IMR-90 (cell line): Measurements from ENCODE around the gene TEX22. TPM values are rescaled to one million over a fixed set of nuclear protein-coding genes. Genes with fewer than 3 reads are reported as not detected.

ENCODE experiments used
- ATAC-seq: fragments of 200-7000 bp; cut with Tn5 transposase; 2 replicates; pipeline ENCODE4 v1.9.1; 2020; ENCODE audit warnings: low read depth, mild to moderate bottlenecking, moderate library complexity
- BruUV-seq: library from RNA; stranded (reverse); fragments of 400-500 nt; replicated peaks from 2 replicates; lab custom pipeline; 2021; lab: Mats Ljungman, UMichigan
- CTCF ChIA-PET: fragments of 300-600 bp; formaldehyde crosslinking; extraction: SDS; loops from one replicate; lab custom pipeline; 2021; ENCODE audit warnings: antibody characterized with exemption; lab: Yijun Ruan, JAX
- POLR2A ChIA-PET: fragments of 300-600 bp; sonication (Branson Sonifier 250); formaldehyde crosslinking; loops from one replicate; lab custom pipeline; 2022; ENCODE audit warnings: antibody characterized with exemption; ENCODE audit not compliant: unreplicated experiment; lab: Charles Lee
- DNase-seq: peaks from one replicate; pipeline ENCODE4 v3.0.0; 2013
- H2AFZ ChIP-seq: replicated peaks from 2 replicates; pipeline ENCODE3; 2013; ENCODE audit warnings: low read length, mild to moderate bottlenecking; ENCODE audit not compliant: poor library complexity
- H2AK5ac ChIP-seq: 2 replicates; pipeline ENCODE4 v1.6.1; 2013; ENCODE audit warnings: low read depth, low read length, inconsistent platforms
- H2AK9ac ChIP-seq: replicated peaks from 2 replicates; pipeline ENCODE3; 2013; ENCODE audit warnings: mild to moderate bottlenecking, low read depth, low read length, moderate library complexity; ENCODE audit not compliant: poor library complexity
- H2BK120ac ChIP-seq: 2 replicates; pipeline ENCODE4 v1.6.1; 2013; ENCODE audit warnings: low read depth, low read length, inconsistent platforms
- H2BK15ac ChIP-seq: 3 replicates; pipeline ENCODE4 v1.6.1; 2013; ENCODE audit warnings: low read depth, low read length, inconsistent platforms
- H2BK20ac ChIP-seq: 2 replicates; pipeline ENCODE4 v1.6.1; 2013; ENCODE audit warnings: low read depth, mild to moderate bottlenecking, inconsistent platforms, low read length, moderate library complexity
- H2BK5ac ChIP-seq: 2 replicates; pipeline ENCODE4 v1.6.1; 2013; ENCODE audit warnings: mild to moderate bottlenecking, low read depth, low read length, inconsistent platforms; ENCODE audit not compliant: poor library complexity, severe bottlenecking
- H3K14ac ChIP-seq: replicated peaks from 2 replicates; pipeline ENCODE4 v1.6.1; 2013; ENCODE audit warnings: low read depth, low read length, inconsistent platforms
- H3K18ac ChIP-seq: 2 replicates; pipeline ENCODE4 v1.6.1; 2013; ENCODE audit warnings: low read depth, low read length, control low read depth
- H3K23ac ChIP-seq: 2 replicates; pipeline ENCODE4 v1.6.1; 2013; ENCODE audit warnings: low read depth, low read length, inconsistent platforms
- H3K27ac ChIP-seq: 2 replicates; pipeline ENCODE4 v1.5.1; 2013; ENCODE audit warnings: mild to moderate bottlenecking, control low read depth, low read length; ENCODE audit not compliant: insufficient read depth
- H3K27me3 ChIP-seq: 2 replicates; pipeline ENCODE4 v1.6.1; 2013; ENCODE audit warnings: low read length; ENCODE audit not compliant: control insufficient read depth, insufficient read depth
- H3K36me3 ChIP-seq: 2 replicates; pipeline ENCODE4 v1.6.1; 2013; ENCODE audit warnings: low read length, mixed read lengths; ENCODE audit not compliant: control insufficient read depth, insufficient read depth
- H3K4ac ChIP-seq: 2 replicates; pipeline ENCODE4 v1.6.1; 2013; ENCODE audit warnings: low read depth, low read length, inconsistent platforms
- H3K4me1 ChIP-seq: 2 replicates; pipeline ENCODE4 v1.6.1; 2013; ENCODE audit warnings: low read length, mixed read lengths; ENCODE audit not compliant: control insufficient read depth, insufficient read depth
- H3K4me2 ChIP-seq: 2 replicates; pipeline ENCODE4 v1.6.1; 2013; ENCODE audit warnings: low read depth, mild to moderate bottlenecking, control low read depth, low read length, moderate library complexity
- H3K4me3 ChIP-seq: 2 replicates; pipeline ENCODE4 v1.5.1; 2013; ENCODE audit warnings: low read depth, mild to moderate bottlenecking, control low read depth, low read length, moderate library complexity; ENCODE audit not compliant: insufficient read depth
- H3K56ac ChIP-seq: 2 replicates; pipeline ENCODE4 v1.6.1; 2013; ENCODE audit warnings: low read length, inconsistent platforms; ENCODE audit not compliant: insufficient read depth; ENCODE audit errors: extremely low read depth
- H3K79me1 ChIP-seq, 2 experiments: 2 replicates each; pipeline ENCODE4 v1.6.1; 2013; ENCODE audit warnings: low read length in 2 of 2, inconsistent platforms in 1 of 2, low read depth in 1 of 2
- H3K9ac ChIP-seq: 2 replicates; pipeline ENCODE4 v1.6.1; 2013; ENCODE audit warnings: low read depth, low read length, control low read depth
- H3K9me1 ChIP-seq: 2 replicates; pipeline ENCODE4 v1.6.1; 2013; ENCODE audit warnings: low read length, inconsistent platforms; ENCODE audit not compliant: insufficient read depth
- H3K9me3 ChIP-seq: 2 replicates; pipeline ENCODE4 v1.6.1; 2013; ENCODE audit warnings: low read length; ENCODE audit not compliant: control insufficient read depth, insufficient read depth
- H4K20me1 ChIP-seq: 2 replicates; pipeline ENCODE4 v1.6.1; 2013; ENCODE audit warnings: low read length, inconsistent platforms; ENCODE audit not compliant: insufficient read depth
- H4K5ac ChIP-seq: 2 replicates; pipeline ENCODE4 v1.6.1; 2013; ENCODE audit warnings: mild to moderate bottlenecking, low read depth, low read length, control low read depth
- H4K8ac ChIP-seq, 2 experiments: 2 replicates each; pipeline ENCODE4 v1.6.1; 2013; ENCODE audit warnings: low read depth in 2 of 2, low read length in 2 of 2, control low read depth in 1 of 2, inconsistent platforms in 1 of 2
- H4K91ac ChIP-seq: 2 replicates; pipeline ENCODE4 v1.6.1; 2013; ENCODE audit warnings: low read depth, low read length, inconsistent platforms; ENCODE audit not compliant: insufficient read depth
- CEBPB ChIP-seq: IDR thresholded peaks from 2 replicates; pipeline ENCODE4 v1.6.1; 2012; ENCODE audit warnings: low read depth, low read length, improper control_type of control experiment
- MAFK ChIP-seq: IDR thresholded peaks from 2 replicates; pipeline ENCODE4 v1.6.1; 2012; ENCODE audit warnings: low read depth, low read length, improper control_type of control experiment
- MXI1 ChIP-seq: IDR thresholded peaks from 2 replicates; pipeline ENCODE4 v1.6.1; 2012; ENCODE audit warnings: low read depth, mild to moderate bottlenecking, low read length, moderate library complexity, borderline replicate concordance
- NFE2L2 ChIP-seq: fragments of 150-350 bp; IDR thresholded peaks from 2 replicates; pipeline ENCODE4 v1.6.1; 2016; ENCODE audit warnings: low read depth, mild to moderate bottlenecking, low read length
- RAD21 ChIP-seq: IDR thresholded peaks from 2 replicates; pipeline ENCODE4 v1.6.1; 2012; ENCODE audit warnings: low read length, improper control_type of control experiment
- WGBS, 2 experiments: methylation state at CpG; one replicate each; pipeline versions ENCODE4 v1.1.5 to v1.1.7; 2013; ENCODE audit warnings: missing lambda C conversion rate in 2 of 2; ENCODE audit not compliant: insufficient read length in 1 of 2; ENCODE audit errors: extremely low coverage in 2 of 2; 5-methylcytosine and 5-hydroxymethylcytosine counted together
- dilution Hi-C: fragments of 300-500 bp; cut with HindIII; formaldehyde crosslinking; loops from one replicate; pipeline ENCODE4 v1.14.3; 2018; ENCODE audit warnings: low sequenced_read_pairs; ENCODE audit not compliant: unreplicated experiment
- in situ Hi-C: fragments of 300-500 bp; cut with MboI; formaldehyde crosslinking; loops from 3 replicates; pipeline ENCODE4 v1.14.3; 2019; ENCODE audit warnings: low sequenced_read_pairs, inconsistent platforms, mixed read lengths
- intact Hi-C: fragments of 100-400 bp; cut with micrococcal nuclease; formaldehyde crosslinking; loops from 2 replicates; pipeline ENCODE4 v1.10.0; 2022
- polyA plus RNA-seq, 3 experiments: library from polyadenylated mRNA; depleted of rRNA; stranded (reverse); fragments of >200 nt; gene quantifications; 2 replicates each; pipeline ENCODE4 v1.2.3, GENCODE V29; 2012; ENCODE audit warnings: low replicate concordance in 1 of 3
- total RNA-seq: library from RNA; depleted of rRNA; stranded (reverse); fragments of >200 nt; gene quantifications from 2 replicates; pipeline ENCODE4 v1.2.3, GENCODE V29; 2012
- TF ChIP-seq, protein P1 (sequence below): fragments of 150-350 bp; IDR thresholded peaks from 2 replicates; pipeline ENCODE4 v1.6.1; 2017; ENCODE audit warnings: mild to moderate bottlenecking, antibody characterized with exemption, low read length, low read depth
- TF ChIP-seq, protein P2 (sequence below): fragments of 150-350 bp; IDR thresholded peaks from 2 replicates; pipeline ENCODE4 v1.6.1; 2016; ENCODE audit warnings: low read depth, mild to moderate bottlenecking, low read length, moderate library complexity, borderline replicate concordance
- TF ChIP-seq, protein P3 (sequence below): conservative IDR thresholded peaks from 2 replicates; pipeline ENCODE4 v1.5.1; 2012; ENCODE audit warnings: mild to moderate bottlenecking, low read depth, low read length, improper control_type of control experiment

Gene TEX22
- total and polyA plus RNA-seq, 2 of the 4 experiments (the other 2 are of a cell fraction): 0.10 to 0.18 TPM

DNA sequence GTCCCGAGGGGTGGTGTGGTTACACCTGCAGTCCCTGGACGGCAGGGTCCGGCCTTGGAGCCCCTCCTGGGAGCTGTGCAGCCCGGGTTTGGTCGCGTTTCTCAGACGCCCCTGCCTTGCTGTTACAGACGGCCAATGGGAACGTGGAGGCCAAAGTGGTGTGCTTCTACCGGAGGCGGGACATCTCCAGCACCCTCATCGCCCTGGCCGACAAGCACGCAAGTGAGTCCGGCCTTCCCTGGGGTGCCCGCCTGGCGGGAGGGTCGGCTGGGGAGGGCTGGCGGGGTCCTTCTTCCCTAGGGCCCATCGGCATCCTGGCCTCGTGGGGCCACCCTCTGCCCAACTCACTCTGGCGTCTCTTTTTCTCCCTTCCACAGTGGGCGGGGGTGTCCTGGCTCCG, 47.0 kb downstream of the TEX22 start:
- H2BK5ac ChIP-seq: no peak overlapping the region
- H2AFZ ChIP-seq: no peak overlapping the region
- no peak overlapping the region for H3K27ac ChIP-seq
- ChIA-PET POLR2A (no interaction called here), CTCF (no interaction called here)
- H3K9ac ChIP-seq: no peak overlapping the region
- H4K91ac ChIP-seq: no peak overlapping the region
- no peak overlapping the region for H2AK9ac ChIP-seq
- no peaks in the 10 kb centered on the region for H3K9me3 ChIP-seq
- in situ Hi-C loops: no loop called here
- dilution Hi-C loops: no loop called here
- no peak for TF ChIP-seq NFE2L2
- TF ChIP-seq, protein P1, sequence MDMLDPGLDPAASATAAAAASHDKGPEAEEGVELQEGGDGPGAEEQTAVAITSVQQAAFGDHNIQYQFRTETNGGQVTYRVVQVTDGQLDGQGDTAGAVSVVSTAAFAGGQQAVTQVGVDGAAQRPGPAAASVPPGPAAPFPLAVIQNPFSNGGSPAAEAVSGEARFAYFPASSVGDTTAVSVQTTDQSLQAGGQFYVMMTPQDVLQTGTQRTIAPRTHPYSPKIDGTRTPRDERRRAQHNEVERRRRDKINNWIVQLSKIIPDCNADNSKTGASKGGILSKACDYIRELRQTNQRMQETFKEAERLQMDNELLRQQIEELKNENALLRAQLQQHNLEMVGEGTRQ: no peak
- TF ChIP-seq, protein P2, sequence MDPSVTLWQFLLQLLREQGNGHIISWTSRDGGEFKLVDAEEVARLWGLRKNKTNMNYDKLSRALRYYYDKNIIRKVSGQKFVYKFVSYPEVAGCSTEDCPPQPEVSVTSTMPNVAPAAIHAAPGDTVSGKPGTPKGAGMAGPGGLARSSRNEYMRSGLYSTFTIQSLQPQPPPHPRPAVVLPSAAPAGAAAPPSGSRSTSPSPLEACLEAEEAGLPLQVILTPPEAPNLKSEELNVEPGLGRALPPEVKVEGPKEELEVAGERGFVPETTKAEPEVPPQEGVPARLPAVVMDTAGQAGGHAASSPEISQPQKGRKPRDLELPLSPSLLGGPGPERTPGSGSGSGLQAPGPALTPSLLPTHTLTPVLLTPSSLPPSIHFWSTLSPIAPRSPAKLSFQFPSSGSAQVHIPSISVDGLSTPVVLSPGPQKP: no peak
- TF ChIP-seq, protein P3, sequence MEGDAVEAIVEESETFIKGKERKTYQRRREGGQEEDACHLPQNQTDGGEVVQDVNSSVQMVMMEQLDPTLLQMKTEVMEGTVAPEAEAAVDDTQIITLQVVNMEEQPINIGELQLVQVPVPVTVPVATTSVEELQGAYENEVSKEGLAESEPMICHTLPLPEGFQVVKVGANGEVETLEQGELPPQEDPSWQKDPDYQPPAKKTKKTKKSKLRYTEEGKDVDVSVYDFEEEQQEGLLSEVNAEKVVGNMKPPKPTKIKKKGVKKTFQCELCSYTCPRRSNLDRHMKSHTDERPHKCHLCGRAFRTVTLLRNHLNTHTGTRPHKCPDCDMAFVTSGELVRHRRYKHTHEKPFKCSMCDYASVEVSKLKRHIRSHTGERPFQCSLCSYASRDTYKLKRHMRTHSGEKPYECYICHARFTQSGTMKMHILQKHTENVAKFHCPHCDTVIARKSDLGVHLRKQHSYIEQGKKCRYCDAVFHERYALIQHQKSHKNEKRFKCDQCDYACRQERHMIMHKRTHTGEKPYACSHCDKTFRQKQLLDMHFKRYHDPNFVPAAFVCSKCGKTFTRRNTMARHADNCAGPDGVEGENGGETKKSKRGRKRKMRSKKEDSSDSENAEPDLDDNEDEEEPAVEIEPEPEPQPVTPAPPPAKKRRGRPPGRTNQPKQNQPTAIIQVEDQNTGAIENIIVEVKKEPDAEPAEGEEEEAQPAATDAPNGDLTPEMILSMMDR: no peak
- TF ChIP-seq MAFK: no peak
- no peak for TF ChIP-seq RAD21
- no peak for TF ChIP-seq MXI1
- no peak for TF ChIP-seq CEBPB
- no peak overlapping the region for H3K4me2 ChIP-seq
- no peak overlapping the region for H3K56ac ChIP-seq
- H3K4ac ChIP-seq: no peak overlapping the region
- no peaks in the 10 kb centered on the region for H3K9me1 ChIP-seq
- no peak overlapping the region for H2AK5ac ChIP-seq
- H3K79me1 ChIP-seq: peaks cover 3 to 42% of the 10 kb centered on the region in 2 experiments
- H4K8ac ChIP-seq: no peak overlapping the region
- intact Hi-C loops: no loop called here
- H4K5ac ChIP-seq: no peak overlapping the region
- no peak overlapping the region for H2BK15ac ChIP-seq
- no peak overlapping the region for H2BK20ac ChIP-seq
- no peaks in the 10 kb centered on the region for H3K27me3 ChIP-seq
- H3K36me3 ChIP-seq: peaks cover 25% of the 10 kb centered on the region
- ATAC-seq: no peak
- no peak for DNase-seq
- H2BK120ac ChIP-seq: no peak overlapping the region
- BruUV-seq: no TSS peak
- no peak overlapping the region for H3K4me3 ChIP-seq
- 94% methylated on average over 15 of the region's 24 CpGs; no CpG with 5 or more reads in 1 of the 2 experiments for WGBS, 2 experiments
- peaks cover 37% of the 10 kb centered on the region for H4K20me1 ChIP-seq
- no peaks in the 10 kb centered on the region for H3K4me1 ChIP-seq
- no peak overlapping the region for H3K18ac ChIP-seq
- H3K23ac ChIP-seq: no peak overlapping the region
- H3K14ac ChIP-seq: no peak overlapping the region
